DOHH2 (cell line): Measurements from ENCODE around the gene ADAMTS12.

Source experiments
- H3F3A ChIP-seq: fragments of 200-600 bp; sonication (generic), shearing (Covaris generic); 2 replicates; pipeline ENCODE4 v1.6.0; 2016; ENCODE audit warnings: antibody characterized with exemption, mild to moderate bottlenecking; ENCODE audit not compliant: control insufficient read depth, insufficient read depth
- H3K27ac ChIP-seq: fragments of 200-600 bp; sonication (generic); 2 replicates; pipeline ENCODE4 v1.5.1; 2014; ENCODE audit warnings: low read depth, mild to moderate bottlenecking, low read length, moderate library complexity
- H3K27me3 ChIP-seq: fragments of 200-600 bp; sonication (generic); 2 replicates; pipeline ENCODE4 v1.6.1; 2014; ENCODE audit warnings: mild to moderate bottlenecking, low read length, mixed read lengths; ENCODE audit not compliant: control insufficient read depth
- H3K36me3 ChIP-seq: fragments of 200-600 bp; sonication (generic); 2 replicates; pipeline ENCODE4 v1.6.1; 2014; ENCODE audit warnings: mild to moderate bottlenecking, low read length, moderate library complexity, mixed read lengths; ENCODE audit not compliant: control insufficient read depth
- H3K4me1 ChIP-seq: fragments of 200-600 bp; sonication (generic); 2 replicates; pipeline ENCODE4 v1.6.1; 2014; ENCODE audit warnings: mild to moderate bottlenecking, low read length, mixed read lengths; ENCODE audit not compliant: control insufficient read depth
- H3K4me2 ChIP-seq: fragments of 200-600 bp; sonication (generic); 2 replicates; pipeline ENCODE4 v1.6.0; 2014; ENCODE audit warnings: mild to moderate bottlenecking, low read length, moderate library complexity
- H3K4me3 ChIP-seq: fragments of 200-600 bp; sonication (generic); 2 replicates; pipeline ENCODE4 v1.5.1; 2014; ENCODE audit warnings: mild to moderate bottlenecking, low read length, mixed read lengths
- H3K79me2 ChIP-seq: fragments of 200-600 bp; sonication (generic); 2 replicates; pipeline ENCODE4 v1.6.1; 2014; ENCODE audit warnings: mild to moderate bottlenecking, low read length, mixed read lengths; ENCODE audit not compliant: control insufficient read depth
- H3K9me2 ChIP-seq: fragments of 200-600 bp; sonication (generic); replicated peaks from 2 replicates; pipeline ENCODE4 v1.6.1; 2014; ENCODE audit warnings: mild to moderate bottlenecking, low read length, mixed read lengths; ENCODE audit not compliant: control insufficient read depth
- H3K9me3 ChIP-seq: fragments of 200-600 bp; sonication (generic); 2 replicates; pipeline ENCODE4 v1.6.1; 2014; ENCODE audit warnings: antibody characterized with exemption, low read length, mixed read lengths; ENCODE audit not compliant: control insufficient read depth, insufficient read depth
- H4K20me1 ChIP-seq: fragments of 200-600 bp; sonication (generic); 2 replicates; pipeline ENCODE4 v1.6.0; 2014; ENCODE audit warnings: low read depth, mild to moderate bottlenecking, antibody characterized with exemption, low read length, moderate library complexity; ENCODE audit not compliant: control insufficient read depth, insufficient read depth
- EZH2phosphoT487 ChIP-seq: fragments of 200-600 bp; sonication (generic); IDR thresholded peaks from 2 replicates; pipeline ENCODE4 v1.6.1; 2017; ENCODE audit warnings: borderline replicate concordance, mild to moderate bottlenecking, antibody characterized with exemption, low read length, moderate library complexity, mixed read lengths
- TF ChIP-seq, protein P1 (sequence below): fragments of 200-600 bp; sonication (generic); IDR thresholded peaks from one replicate; pipeline ENCODE4 v1.5.1; 2014; ENCODE audit warnings: antibody characterized with exemption, mild to moderate bottlenecking, low read depth, low read length; ENCODE audit not compliant: poor library complexity, severe bottlenecking

Gene ADAMTS12

DNA sequence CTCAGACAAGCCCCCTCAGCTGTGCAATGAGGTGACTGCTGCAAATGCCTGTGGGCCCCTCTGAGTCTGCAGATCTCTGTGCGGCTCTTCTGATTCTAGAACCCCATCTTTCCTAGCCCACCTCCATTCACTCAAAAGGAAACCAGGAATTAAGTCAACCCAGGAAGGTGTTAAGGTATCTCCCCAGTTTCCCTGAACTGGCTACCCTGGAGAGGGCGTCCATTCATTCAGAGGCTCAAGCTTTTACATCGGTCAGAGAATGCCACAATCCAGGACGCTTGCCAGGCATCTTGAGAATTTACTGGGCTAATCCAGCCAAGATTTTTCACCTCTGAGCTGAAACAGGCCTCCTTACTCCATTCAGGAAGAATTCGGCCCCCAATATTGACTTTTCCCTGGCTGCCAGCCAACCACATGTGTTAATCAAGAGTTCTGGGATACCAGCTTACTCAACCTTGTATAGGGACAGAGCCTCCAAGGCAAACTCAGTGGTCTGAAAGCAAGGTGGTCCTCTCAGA lies 889 bp upstream of the ADAMTS12 start:
- H3K9me2 ChIP-seq: no peaks in the 10 kb centered on the region
- H3K9me3 ChIP-seq: no peaks in the 10 kb centered on the region
- TF ChIP-seq, protein P1, sequence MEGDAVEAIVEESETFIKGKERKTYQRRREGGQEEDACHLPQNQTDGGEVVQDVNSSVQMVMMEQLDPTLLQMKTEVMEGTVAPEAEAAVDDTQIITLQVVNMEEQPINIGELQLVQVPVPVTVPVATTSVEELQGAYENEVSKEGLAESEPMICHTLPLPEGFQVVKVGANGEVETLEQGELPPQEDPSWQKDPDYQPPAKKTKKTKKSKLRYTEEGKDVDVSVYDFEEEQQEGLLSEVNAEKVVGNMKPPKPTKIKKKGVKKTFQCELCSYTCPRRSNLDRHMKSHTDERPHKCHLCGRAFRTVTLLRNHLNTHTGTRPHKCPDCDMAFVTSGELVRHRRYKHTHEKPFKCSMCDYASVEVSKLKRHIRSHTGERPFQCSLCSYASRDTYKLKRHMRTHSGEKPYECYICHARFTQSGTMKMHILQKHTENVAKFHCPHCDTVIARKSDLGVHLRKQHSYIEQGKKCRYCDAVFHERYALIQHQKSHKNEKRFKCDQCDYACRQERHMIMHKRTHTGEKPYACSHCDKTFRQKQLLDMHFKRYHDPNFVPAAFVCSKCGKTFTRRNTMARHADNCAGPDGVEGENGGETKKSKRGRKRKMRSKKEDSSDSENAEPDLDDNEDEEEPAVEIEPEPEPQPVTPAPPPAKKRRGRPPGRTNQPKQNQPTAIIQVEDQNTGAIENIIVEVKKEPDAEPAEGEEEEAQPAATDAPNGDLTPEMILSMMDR: no peak
- no peak for TF ChIP-seq EZH2phosphoT487
- H3K4me3 ChIP-seq: no peak overlapping the region
- H3K27me3 ChIP-seq: no peaks in the 10 kb centered on the region; the same call in 1 of the 2 replicates
- H3K4me1 ChIP-seq: no peaks in the 10 kb centered on the region
- H3F3A ChIP-seq: no peaks in the 10 kb centered on the region
- H3K4me2 ChIP-seq: no peak overlapping the region
- H4K20me1 ChIP-seq: no peaks in the 10 kb centered on the region
- H3K79me2 ChIP-seq: no peaks in the 10 kb centered on the region
- no peak overlapping the region for H3K27ac ChIP-seq
- no peaks in the 10 kb centered on the region for H3K36me3 ChIP-seq

GRCh38 chr5:33891446-33891787 lies 373 bp downstream of the ADAMTS12 start:
- Histone ChIP-seq H3K9me2 (no peaks in the 10 kb centered on the region), H3K27ac (no peak overlapping the region), H3K4me2 (no peak overlapping the region), H3K27me3 (no peaks in the 10 kb centered on the region; the same call in 1 of the 2 replicates), H3K4me1 (no peaks in the 10 kb centered on the region), H3F3A (no peaks in the 10 kb centered on the region), H3K36me3 (no peaks in the 10 kb centered on the region), H3K4me3 (no peak overlapping the region), H3K9me3 (no peaks in the 10 kb centered on the region), H3K79me2 (no peaks in the 10 kb centered on the region), H4K20me1 (no peaks in the 10 kb centered on the region)
- TF ChIP-seq, protein P1: no peak
- no peak for TF ChIP-seq EZH2phosphoT487

DNA sequence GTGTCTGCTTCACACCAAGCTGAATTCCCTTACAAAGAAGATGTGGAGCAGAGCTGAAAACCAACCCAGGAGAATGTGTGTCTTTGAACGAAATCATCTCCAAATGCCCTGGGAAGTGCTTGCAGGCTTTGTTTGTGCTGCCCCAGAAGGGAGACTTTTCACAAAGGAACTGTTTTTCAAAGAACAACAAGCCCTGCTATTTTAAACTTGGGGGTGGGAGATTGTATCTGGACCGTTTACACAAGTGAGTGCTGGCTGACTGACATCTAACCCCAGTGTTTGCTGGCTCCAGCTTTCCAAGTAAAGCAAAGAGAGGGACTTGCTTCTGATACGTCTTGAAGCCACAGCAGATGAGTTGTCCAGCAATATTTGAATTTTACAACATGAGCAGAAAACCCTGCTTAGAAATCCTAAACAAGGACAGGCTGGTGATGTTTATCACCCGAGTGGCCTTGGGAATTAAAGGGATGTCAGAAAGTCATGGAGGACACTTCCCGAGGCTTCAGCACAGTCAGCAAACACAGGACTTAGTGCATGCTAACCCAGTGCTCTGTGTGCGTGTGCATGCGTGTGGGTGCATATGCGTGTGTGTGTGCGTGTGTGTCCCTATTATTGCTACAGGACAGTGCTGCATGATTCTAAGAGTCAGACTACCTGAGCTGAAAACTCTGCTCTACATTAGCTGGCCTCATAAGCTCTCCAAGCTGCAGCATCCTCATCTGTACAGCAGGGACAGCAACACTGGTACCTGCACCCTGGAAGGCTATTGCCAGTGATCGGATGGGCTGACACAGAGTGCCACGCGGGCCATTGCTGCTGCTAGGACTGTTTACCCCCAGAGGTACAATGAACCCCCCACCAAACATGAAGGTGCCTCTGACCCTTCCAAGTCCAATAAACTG lies 1.4 kb downstream of the ADAMTS12 start:
- Histone ChIP-seq H3K4me3 (no peak overlapping the region), H3K27ac (no peak overlapping the region), H3K27me3 (no peaks in the 10 kb centered on the region; the same call in 1 of the 2 replicates), H3F3A (no peaks in the 10 kb centered on the region), H3K9me2 (no peaks in the 10 kb centered on the region), H4K20me1 (no peaks in the 10 kb centered on the region), H3K36me3 (no peaks in the 10 kb centered on the region), H3K4me2 (no peak overlapping the region), H3K9me3 (no peaks in the 10 kb centered on the region), H3K79me2 (no peaks in the 10 kb centered on the region), H3K4me1 (no peaks in the 10 kb centered on the region)
- TF ChIP-seq EZH2phosphoT487: no peak
- TF ChIP-seq, protein P1: no peak
